Testis (tissue), 2 donors: ENCODE results near the gene RPAP3.

ENCODE experiments used
- POLR2A ChIP-seq: fragments of 450-650 bp; IDR thresholded peaks from one replicate; pipeline ENCODE4 v1.6.1; 2017; ENCODE audit warnings: antibody characterized with exemption, mild to moderate bottlenecking, moderate library complexity
- TF ChIP-seq, protein P1 (sequence below), 3 experiments: fragments of 450-650 bp in 2 of 3; fragments of 200-600 bp in 1 of 3; sonication (generic) in 1 of 3; IDR thresholded peaks; one replicate each; pipeline ENCODE4 v1.5.1; 2016 to 2019; ENCODE audit warnings: antibody characterized with exemption in 3 of 3, mild to moderate bottlenecking in 2 of 3, moderate library complexity in 1 of 3

DNA sequence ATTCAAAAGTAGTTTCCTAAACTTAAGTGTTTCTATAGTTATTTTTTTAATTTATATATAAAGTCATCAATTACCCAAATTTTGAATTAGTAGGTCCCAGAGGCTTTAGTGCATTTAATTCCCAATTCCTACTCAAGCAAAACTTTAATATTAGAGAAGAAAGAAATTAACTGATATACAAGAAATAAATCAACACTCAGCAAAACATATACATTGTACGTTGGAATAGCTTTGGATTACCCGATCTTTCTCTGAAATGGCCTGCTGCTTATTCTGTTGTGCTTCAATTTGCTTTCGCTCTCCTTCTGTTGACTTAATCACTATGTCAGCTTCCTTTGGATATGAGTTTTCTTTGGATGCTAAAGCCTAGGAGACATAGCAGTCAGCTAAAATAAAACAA, 18.2 kb downstream of the RPAP3 start:
- no peak for TF ChIP-seq POLR2A
- TF ChIP-seq, protein P1, sequence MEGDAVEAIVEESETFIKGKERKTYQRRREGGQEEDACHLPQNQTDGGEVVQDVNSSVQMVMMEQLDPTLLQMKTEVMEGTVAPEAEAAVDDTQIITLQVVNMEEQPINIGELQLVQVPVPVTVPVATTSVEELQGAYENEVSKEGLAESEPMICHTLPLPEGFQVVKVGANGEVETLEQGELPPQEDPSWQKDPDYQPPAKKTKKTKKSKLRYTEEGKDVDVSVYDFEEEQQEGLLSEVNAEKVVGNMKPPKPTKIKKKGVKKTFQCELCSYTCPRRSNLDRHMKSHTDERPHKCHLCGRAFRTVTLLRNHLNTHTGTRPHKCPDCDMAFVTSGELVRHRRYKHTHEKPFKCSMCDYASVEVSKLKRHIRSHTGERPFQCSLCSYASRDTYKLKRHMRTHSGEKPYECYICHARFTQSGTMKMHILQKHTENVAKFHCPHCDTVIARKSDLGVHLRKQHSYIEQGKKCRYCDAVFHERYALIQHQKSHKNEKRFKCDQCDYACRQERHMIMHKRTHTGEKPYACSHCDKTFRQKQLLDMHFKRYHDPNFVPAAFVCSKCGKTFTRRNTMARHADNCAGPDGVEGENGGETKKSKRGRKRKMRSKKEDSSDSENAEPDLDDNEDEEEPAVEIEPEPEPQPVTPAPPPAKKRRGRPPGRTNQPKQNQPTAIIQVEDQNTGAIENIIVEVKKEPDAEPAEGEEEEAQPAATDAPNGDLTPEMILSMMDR (IDR thresholded peaks at IDR 0.05), result no peak
